Activated CD4-positive, alpha-beta T cell treated with anti-CD3 and anti-CD28 coated beads, Interleukin-2, Interleukin-6, amounts not matched to agents 100 ng/mL and 50 ng/mL, durations not matched to agents 16 hours and 8 hours (primary cell): ENCODE results near the gene DDX1.
"Not testable (repeated sequence)": the region's sequence is repeated elsewhere in the genome, so short reads cannot be mapped to it uniquely, and the experiment has no call there.

ENCODE experiments used
- DNase-seq: peaks from one replicate; pipeline ENCODE4 v3.0.0-alpha.2; 2020

DDX1 gene

DNA sequence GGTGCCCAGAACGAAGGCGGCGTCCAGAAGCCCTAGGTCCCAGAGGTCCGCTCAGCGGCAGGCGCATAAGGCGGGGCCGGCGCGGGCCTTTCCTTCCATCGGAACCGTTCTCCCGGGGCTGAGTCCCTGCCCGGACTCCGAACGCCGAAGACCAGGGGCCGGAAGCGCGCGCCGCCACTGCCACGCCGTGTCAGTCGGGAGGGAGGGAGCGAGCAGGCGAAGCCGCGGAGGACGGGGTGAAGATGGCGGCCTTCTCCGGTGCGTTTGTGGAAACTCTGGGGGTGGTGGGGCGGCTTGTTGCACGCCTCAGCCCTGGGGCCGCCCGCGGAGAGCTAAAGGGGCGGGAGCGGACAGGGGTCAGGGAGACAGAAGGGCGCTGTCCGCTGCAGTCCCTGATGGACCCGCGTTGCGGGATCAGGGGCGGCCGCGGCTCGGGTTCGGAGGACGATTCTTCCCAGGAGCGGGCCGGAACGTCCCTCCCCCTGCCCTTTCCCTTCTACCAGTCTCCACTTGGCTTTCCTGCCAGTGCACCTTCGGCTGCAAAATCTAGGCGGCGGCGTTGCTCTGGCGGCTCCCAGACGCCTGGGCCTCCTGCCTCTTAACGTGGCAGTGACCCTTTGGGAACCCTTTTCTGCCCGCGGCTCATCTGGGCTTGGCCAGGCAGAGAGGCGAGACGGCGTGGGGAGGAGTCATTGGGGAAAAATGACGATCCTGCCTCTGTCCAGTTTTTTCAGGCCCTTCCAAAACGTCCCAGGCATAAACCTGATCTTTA is at the start of gene DDX1:
Gene DDX1 (plus strand): TSS at position 177 of the 772 bp plus-strand sequence. CDS start 66 bp downstream, at position 243.
- peak; percentile 92 for DNase-seq

DNA sequence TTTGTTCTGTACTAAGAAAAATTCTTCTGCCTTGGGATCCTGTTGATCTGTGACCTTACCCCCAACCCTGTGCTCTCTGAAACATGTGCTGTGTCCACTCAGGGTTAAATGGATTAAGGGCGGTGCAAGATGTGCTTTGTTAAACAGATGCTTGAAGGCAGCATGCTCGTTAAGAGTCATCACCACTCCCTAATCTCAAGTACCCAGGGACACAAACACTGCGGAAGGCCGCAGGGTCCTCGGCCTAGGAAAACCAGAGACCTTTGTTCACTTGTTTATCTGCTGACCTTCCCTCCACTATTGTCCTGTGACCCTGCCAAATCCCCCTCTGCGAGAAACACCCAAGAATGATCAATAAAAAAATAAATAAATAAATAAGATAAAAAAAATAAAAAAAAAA is 49.4 kb upstream of the DDX1 start:
- DNase-seq, result not testable (repeated sequence)

DNA sequence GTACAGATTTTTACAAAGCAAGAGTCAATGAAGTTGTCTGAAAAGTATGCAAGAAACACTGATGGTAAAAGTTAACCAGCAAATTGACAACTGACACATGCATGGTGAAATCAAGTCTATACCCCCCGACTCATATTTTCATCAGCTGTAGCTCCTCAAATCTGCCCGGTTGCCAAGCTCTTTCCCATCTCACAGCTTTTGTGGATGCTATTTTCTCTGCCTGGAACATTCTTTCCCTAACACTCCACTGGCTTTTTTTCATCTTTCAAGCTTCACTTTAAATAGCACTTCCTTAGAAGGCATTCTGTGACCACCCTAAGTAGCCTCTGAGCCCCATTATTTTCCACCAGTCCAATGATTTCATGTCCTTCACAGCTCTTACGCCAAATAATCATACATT is 48.6 kb upstream of the DDX1 start:
- no peak for DNase-seq

DNA sequence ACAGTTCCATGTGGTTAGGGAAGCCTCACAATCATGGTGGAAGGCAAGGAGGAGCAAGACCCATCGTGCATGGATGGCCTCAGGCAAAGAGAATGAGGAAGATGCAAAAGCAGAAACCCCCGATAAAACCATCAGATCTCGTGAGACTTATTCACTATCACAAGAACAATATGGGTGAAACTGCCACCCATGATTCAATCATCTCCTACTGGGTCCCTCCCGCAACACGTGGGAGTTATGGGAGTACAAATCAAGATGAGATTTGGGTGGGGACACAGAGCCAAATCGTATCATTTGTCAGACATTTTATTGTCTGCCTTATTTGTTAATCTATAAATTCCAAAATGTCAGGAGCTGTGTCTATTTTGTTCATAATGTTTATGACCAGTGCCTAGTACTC is 48.1 kb upstream of the DDX1 start:
- DNase-seq, result no peak

DNA sequence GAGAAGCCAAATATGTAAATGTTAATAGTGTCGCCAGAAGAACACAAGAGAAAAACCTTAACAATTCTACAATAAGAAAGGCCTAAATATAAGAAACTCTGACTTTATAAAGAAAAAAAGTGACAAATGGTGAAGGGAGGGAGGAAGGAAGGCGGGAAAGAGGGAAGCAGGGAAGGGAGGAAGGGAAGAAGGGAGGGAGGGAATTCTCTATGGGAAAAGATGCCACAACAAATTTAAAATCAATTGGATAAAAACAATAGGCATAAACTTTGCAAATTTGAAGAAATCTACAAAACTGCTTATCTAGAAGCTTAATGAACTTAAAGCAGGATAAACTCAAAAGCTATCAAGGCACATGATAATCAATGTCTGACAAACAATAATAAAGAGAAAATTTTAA is 47.4 kb upstream of the DDX1 start:
- DNase-seq, result no peak

DNA sequence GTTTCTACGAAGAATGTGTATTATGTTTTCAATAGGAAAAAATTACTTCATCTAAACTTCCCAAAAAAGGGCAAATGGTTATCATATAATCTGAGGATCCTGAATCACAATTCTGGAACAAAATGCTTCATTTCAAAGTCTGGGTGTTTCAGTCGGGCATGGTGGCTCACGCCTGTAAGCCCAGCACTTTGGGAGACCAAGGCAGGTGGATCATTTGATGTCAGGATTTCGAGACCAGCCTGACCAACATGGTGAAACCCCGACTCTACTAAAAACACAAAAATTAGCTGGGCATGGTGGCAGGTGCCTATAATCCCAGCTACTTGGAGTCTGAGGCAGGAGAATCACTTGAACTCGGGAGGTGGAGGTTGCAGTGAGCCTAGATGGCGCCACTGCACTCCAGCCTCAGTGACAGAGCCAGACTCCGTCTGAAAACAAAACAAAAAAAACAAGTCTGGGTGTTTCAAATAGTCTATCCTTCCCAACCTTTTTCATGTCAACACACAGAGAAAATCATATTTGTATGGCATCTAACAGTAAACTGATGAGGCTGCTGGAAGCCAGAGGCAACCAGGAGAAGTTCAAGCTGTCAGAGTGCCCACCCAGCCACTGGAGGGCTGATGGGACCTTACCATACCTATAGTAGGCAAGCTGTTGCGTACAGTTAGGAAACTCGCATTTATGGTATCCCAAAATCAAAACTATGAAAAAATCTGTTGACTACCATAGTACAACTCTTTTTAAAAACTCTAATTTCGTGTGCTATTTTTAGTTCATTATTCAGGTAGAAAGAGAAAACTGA is 45.2 kb upstream of the DDX1 start:
- no peak for DNase-seq

DNA sequence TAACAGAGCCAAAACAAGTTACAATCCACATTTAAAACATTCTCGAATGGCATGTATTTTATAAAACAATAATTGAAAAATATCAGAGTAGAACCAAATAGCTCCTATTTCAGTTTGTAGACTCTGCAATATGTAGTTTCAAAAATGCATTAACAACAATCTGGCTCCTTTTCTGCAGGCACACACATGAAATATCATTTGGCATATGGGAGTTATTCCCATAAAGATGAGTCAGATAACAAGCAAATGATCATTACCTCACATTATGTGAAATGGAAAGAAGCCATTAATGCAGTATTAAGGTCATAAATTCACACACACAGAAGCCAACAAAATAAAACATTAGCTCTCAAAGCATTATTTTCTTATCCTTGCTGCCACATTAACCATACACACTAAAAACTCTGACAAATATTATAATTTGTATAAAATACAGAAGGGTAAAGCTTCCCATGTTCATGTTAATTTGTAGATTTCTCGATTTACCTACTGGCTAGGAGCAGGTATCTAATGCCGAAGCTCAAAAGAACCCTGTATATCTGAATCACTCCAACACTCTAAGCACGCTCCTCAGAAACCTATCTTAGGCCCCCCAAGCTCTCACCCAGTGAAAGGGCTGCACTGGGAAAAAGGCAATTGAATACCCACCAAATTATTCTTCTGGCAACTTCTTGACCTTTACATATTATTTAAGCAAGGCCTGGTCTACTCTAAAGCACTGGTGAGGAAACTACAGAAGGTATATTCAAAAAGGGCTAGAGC is 44.4 kb upstream of the DDX1 start:
- DNase-seq, result no peak

DNA sequence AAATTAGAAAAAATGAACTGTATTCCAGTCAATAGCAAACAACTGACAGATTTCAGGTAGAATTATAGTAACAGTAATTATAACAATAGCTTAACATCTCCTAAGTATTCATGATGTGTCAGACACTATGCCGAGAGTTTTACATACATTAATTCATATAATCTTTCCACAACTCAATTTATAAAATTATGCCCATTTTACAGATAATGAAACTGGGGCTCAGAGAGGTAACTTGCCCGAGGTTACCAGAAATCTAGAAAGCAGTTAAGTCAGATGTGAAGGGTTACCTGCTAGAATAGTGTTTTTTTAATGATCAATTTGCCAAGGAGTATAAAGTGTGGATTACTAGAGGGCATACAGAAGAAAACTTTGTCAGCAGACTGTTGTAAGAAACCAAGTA is 42.7 kb upstream of the DDX1 start:
- DNase-seq, result no peak

DNA sequence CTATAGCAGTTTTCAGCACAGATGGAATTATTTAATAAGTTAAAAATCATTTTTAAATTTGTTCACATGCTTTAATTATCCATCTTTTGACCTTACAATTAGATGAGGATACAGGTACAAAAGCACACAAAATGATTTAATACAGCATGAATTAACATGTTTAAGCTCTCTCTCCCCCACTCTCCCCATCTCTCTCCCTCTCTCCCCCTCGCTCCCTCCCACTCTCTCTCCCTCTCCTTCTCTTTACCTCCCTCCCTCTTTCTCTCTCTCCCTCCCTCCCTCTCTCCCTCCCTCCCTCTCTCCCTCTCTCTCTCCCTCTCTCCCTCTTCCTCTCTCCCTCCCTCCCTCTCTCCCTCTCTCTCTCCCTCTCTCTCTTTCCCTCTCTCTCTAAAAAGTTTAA is 38.1 kb upstream of the DDX1 start:
- DNase-seq, result no peak

DNA sequence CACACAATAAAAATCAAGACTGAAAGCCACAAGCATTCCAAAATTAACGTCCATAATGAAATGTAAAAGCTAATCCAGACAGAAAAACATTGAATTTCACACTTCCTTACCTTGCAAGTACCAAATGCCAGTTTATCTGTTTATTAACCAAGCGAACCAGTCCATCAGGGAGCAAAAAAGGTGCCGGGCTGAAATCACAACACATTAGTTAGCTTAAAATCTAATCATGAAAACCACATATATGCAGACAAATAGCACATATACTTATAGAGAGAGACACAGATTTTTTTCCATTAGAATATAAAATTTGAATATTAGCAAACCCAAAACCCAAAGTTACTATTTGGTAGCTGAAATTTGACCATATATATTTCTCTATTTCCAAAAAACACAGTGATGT is 37.7 kb upstream of the DDX1 start:
- no peak for DNase-seq

DNA sequence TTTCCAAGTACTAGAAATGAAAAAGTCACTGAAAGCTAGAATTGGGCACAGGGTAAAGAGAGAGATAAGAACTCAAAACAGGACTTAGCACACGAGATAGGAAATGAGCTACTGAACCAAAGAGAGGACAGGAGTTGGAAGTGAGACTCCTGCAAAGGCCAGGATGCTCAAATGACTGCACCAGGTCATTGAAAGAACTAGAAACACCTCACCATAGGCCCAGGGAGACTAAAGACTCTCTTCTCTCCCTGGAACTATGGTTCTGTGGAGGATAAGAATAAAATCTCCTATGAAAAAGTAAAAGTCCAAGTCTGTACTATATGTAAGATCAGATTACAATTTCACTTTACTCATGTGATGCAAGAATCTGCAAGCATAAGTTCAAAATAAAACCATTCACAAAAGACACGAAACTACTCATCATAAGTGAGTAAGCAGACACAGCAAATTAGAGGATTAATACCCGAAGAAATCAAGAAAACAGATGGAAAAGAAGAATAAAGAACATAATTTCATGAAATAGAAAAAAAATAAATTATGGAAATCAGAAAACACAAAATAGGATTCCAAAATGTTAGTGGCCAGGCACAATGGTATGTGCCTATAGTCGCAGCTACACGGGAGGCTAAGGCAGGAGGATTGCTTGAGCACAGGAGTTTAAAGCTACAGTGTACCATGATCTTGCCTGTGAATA is 37.0 kb upstream of the DDX1 start:
- DNase-seq, result no peak

DNA sequence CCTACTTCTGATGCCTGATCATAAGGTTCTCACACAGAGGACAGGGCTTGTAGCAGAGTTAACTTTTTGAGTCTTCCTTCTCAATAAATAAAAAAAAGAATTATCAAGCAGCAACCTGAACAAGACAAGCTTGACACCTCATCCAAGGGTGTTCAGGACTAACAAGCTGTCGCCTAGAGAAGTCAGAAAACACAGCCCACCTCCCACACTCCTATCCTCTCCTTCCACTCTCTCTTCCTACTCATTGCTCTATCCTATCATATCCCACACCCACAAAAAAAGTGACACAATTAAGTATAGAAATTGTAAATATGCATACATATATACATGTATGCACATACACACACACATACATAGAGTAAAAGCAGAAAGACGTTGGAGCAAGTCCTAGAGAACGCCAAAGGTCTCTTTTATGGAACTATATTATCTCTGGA is 35.9 kb upstream of the DDX1 start:
- no peak for DNase-seq

DNA sequence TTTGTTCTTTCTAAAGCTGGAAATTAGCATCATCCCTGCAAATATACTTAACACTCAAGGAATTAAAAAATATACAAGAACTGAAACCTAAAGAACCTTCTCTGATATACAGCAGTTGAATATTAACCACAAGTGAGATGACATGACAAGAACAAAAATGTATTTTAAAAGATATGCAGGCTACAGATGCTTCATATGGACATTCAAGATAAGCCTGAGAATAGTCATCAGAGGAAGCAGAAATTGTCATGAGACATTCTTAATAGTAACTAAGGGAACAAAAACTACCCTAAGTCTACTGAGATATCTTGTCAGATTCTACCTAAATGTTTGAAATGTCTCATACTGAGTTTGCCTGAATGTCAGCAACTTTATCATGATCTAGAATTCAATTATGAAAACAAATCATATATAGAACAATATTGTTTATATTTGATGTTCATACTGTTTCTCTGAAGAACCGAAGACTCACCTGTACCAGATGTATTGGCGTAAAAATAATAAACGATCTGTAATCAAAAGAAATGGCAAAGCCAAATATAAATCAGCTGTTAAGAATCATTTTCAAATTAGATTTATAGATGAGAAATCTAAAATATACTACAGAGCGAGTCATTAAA is 35.2 kb upstream of the DDX1 start:
- DNase-seq, result no peak

DNA sequence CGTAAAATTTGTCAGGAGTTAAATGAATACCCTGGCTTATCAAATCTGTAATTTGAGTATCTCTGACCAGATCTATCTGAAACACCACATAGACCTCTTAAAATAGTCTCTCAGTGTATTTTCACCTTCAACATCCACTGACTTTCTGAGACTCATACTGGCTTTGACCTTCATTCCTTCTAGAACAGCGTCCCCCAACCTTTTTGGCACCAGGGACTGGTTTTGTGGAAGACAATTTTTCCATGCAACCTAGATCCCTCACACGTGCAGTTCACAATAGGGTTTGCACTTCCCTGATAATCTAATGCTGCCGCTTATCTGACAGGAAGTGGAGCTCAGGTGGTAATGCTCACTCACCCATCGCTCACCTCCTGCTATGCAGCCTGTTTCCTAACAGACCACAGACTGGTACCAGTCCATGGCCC is 33.8 kb upstream of the DDX1 start:
- DNase-seq, result no peak

DNA sequence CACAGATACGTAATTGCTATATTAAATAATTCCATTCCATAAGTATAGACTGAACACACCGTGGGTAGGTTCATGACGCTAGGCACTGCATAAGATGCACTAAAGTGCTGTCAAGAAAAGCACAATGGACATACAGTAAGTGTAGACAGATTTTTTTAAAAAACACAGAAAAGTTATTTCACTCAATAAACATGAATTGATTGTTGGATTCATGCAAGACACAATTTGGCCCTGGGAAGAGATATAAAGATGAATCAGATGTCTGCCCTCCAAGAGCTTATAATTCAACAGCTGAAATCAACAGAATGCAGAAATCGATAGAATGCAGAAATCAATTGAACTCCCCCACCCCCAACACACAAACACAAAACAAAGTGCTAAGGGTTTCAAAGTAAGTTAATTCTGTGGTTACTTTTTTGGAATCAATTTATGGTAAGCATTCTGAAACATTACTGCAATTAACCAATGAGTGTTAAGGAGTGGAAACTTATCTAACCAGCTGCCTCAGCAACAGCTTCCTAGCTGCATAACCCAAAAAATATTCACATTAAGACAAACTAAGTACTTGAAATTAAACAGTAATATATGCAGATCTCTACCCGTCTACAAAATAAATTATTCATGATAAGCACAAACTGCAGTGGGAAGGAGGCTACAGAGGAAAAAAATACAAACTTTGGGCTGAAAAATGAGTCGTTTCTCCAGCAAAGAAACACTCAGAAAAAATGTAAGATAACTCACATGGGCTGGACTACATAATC is 32.1 kb upstream of the DDX1 start:
- no peak for DNase-seq

DNA sequence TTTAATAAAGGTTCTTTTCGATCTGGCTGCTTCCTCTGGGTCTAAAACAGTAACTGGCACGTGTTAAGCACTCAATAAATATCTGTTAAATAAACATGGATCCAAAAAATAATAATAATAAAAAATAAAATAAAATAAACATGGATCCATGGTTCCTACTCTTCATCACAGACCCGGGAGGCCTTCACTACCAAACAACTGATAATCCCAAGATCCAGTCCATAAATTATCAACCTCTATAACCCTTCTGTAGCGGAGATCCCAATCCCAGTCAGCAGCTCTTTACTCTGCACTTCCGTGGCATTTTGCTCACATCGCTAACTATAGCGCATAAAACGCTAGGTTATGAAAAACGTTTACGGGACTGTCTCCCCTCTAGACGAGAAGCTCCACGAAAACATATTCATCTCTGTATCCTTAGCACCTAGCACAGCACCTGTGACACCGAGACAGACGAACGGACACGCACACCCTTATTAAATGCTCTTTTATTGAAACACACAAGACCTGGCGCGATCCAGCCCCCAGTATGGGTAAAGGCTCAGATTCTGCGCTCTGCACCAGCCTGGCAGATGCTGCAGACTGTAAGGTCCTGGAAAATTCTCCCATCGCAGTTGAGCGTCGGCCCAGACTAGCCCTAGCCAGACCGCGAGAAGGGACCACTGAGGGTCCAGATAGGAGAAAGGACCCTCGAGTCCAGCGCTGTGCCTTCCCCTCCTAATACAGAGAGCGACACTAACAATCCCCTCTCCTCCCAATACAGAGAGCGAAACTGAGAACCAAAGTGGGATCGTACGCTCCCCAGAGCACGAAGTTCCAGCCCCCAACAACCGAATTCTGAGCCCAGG is 31.3 kb upstream of the DDX1 start:
- DNase-seq, result peak; percentile 14

DNA sequence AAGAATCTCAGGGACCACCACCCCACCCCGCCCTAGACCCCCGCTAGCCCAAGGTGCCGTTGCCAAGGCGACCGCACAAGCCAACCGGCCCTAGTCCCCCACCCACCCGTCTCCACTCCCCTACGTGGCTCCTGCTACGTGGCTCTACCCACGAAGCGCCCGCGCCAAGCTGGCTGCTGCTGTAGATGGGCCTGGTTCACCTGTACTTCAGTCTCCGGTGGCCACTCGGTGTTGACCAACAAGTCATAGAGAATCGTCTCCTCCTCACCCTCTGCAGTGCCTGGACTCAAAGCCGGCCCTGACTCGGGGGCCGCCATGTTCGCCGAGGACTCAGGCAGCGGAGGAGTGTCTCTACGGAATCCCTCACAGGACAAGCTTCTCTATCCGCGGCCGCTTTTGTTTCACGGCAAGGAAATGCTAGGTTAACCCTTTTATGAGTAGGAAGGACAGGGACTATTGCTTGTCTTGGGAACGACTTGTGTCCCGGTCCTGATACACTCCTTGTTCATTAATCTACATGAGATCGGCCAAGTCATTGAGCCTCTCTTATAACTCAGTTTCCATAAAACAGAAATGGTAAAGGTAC is 30.6 kb upstream of the DDX1 start, which contains the start of gene NBAS:
Gene NBAS (minus strand): TSS at position 347 of the 586 bp plus-strand sequence. CDS start 30 bp downstream, at position 317.
- peak; percentile 89 for DNase-seq

DNA sequence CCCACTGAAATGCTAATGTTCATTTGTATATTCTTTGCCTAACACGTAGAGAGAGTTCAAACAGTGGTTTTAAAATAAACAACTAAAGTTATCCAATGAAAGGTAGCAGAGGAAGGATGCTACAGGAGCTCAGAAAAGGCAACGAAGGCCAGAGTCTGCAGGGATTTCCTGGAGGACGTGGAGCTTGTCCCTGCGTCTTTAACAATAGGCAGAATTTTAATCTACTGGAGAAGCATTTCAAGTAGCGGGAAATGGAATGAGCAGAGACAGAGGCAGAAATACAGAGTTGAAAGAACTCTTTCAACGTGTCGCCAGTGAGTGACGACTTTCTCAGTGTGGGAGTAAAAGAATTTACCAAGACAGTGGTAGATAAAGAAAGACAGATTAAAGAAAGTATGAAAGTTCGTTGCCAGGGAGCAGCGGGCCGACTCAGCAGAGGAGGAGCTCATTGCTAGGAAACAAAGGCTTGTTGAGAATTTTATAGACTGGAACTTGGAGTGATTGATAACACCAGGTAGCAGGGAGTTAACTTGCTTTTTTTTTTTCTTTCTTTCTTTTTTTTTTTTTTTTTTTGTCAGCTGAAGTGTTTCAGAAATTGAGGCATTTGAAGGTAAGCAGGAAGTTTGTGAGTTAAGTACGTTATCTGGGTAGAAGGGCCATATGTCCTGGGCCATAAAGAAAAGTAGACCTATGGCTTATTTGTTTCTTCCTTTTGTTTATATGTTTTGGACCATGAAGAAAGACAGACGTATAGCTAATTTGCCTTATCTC is 29.9 kb upstream of the DDX1 start:
- peak; percentile 21 for DNase-seq

DNA sequence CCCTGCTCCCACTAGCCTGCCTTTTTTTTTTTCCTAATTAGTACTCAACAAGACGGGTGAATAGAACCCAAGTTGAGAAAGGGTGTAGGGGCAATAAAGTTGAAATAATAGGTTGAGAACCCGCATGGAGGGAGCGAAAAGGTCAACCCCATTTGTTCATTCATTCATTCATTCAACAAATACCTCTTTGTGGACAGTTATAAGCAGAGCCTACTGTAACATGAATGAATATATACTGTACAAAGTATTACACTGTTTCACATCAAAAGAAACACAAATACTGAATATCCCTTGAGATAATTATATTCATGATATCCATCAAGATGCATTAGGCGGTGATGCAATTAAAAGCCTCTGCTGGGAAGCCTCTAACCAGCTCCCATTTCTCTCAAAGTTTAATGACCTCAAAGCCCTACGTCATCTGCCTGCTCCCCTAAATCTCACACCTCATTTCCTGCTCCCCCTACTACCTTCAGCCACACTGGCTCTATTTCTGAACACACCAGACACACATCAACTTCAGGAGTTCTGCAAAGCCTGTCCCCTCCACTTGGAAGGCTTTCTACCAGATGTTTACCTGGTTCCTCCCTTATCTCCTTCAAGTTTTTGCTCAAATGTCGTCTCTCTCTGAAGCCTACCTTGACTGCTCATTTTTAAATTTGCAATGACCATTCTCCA is 29.2 kb upstream of the DDX1 start:
- no peak for DNase-seq
